22Rv1 (cell line): Measurements from ENCODE around the gene STOM.

Experiments
- H3K27ac ChIP-seq: fragments of 450-650 bp; 2 replicates; pipeline ENCODE4 v1.5.1; 2017
- ZFX ChIP-seq: fragments of 450-650 bp; IDR thresholded peaks from 2 replicates; pipeline ENCODE4 v1.6.1; 2017; ENCODE audit warnings: antibody characterized with exemption, borderline replicate concordance
- TF ChIP-seq, protein P1 (sequence below): fragments of 450-650 bp; IDR thresholded peaks from 2 replicates; pipeline ENCODE4 v1.5.1; 2017; ENCODE audit warnings: mild to moderate bottlenecking

The STOM gene

DNA sequence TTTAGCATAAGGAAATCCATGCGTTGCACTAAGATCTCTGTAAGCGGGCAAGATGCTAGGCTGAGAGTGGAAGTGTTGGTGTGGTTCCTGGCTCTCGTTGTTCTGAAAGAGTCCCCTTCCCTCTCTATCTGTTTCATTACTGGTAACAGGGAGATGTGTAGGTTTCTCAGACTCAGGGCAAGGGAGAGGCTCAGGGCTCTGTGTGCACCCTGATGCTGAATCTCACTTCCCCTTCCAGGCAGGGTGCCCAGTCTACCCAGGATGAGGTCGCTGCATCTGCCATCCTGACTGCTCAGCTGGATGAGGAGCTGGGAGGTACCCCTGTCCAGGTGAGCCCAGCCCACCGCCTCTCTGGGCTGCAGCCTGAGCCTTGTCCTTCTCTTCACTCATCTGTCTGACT lies 45.7 kb downstream of the STOM start:
- TF ChIP-seq, protein P1, sequence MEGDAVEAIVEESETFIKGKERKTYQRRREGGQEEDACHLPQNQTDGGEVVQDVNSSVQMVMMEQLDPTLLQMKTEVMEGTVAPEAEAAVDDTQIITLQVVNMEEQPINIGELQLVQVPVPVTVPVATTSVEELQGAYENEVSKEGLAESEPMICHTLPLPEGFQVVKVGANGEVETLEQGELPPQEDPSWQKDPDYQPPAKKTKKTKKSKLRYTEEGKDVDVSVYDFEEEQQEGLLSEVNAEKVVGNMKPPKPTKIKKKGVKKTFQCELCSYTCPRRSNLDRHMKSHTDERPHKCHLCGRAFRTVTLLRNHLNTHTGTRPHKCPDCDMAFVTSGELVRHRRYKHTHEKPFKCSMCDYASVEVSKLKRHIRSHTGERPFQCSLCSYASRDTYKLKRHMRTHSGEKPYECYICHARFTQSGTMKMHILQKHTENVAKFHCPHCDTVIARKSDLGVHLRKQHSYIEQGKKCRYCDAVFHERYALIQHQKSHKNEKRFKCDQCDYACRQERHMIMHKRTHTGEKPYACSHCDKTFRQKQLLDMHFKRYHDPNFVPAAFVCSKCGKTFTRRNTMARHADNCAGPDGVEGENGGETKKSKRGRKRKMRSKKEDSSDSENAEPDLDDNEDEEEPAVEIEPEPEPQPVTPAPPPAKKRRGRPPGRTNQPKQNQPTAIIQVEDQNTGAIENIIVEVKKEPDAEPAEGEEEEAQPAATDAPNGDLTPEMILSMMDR = no peak
- TF ChIP-seq ZFX = no peak
- H3K27ac ChIP-seq = no peak overlapping the region

DNA sequence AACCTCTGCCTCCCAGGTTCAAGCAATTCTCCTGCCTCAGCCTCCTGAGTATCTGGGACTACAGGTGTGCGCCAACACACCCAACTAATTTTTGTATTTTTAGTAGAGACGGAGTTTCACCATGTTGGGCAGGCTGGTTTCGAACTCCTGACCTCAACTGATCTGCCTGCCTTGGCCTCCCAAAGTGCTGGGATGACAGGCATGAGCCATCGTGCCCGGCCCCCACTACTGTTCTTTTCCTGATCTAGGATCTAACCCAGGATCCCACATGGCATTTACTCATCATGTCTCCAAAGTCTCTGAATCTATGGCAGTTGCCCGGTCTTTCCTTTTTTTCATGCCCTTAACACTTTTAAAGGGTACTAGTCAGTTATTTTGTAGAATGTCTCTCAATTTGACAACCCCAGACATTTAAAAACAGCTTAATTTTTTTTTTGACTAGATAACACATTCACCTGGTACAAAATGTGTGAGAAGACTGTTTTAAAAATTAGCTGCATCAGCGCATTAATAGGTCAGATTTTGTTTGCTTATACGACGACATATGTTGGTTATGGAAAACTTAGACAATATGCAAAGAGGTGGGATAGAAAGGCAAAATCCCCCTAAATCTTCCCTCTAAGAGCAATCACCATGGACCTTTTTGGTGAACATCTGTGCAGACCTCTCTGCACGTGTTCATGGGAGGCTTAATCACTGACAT lies 46.5 kb downstream of the STOM start:
- no peak overlapping the region for H3K27ac ChIP-seq
- TF ChIP-seq, protein P1 = no peak
- TF ChIP-seq ZFX = no peak

DNA sequence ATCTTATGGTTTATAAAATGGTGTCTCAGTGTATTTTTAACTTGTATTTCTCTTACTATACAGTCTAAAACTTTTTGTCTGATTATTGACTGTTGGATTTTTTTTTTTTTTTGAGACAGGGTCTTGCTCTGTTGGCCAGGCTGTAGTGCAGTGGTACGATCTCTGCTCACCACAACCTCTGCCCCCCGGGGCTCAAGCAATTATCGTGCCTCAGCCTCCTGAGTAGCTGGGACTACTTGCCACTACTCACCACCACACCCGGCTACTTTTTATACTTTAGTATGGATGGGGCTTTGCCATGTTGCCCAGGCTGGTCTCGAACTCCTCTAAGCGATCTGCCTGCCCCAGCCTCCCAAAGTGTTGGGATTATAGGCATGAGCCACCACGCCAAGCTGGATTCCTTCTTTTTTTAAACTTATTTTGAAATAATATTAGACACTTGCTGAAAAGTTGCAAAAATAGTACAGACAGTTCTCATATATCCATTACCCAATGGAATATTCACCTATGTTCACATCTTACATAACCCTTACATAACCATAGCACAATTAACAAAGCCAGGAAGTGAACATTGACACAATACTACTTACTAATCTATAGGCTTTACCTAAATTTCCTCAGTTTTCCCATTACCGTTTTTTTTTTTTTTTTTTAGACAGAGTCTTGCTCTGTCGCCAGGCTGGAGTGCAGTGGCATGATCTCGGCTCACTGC lies 47.2 kb downstream of the STOM start:
- peak overlapping the region; percentile 44 for H3K27ac ChIP-seq

DNA sequence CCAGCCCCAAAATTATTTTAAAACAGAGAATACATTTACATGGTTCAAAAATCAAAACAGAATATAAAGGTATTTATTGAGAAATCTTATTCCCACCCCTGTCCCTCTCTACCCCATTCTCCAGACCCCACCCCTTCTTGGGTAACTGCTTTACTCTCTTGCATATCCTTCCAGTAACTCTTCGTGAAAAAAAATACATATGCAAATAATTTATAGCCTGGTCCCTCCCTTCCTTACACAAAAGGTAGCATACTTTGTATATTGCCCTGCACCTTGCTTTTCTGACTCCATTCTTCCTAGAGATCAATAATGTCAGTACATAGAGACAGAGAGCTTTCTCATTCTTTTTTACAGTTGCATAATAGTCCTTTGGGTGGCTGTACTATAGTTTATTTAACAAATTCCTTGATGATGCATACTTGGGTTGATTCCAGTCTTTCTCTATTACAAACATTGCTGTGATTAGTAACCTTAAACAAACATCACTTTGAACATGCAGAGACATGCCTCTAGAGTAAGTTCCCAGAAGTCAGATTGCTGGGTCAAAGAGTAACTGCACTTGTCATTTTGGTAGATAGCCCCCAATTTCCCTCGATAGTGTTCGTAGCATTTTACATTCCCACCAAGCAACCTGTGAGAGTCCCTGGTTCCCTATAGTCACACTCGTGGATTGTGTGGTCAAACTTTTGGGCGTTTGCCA lies 47.9 kb downstream of the STOM start:
- TF ChIP-seq, protein P1 = no peak
- no peak for TF ChIP-seq ZFX
- H3K27ac ChIP-seq = peak overlapping the region; percentile 44

More for the DNA sequence above, 47.2 kb downstream of the STOM start:
- TF ChIP-seq ZFX = no peak
- TF ChIP-seq, protein P1 = no peak

DNA sequence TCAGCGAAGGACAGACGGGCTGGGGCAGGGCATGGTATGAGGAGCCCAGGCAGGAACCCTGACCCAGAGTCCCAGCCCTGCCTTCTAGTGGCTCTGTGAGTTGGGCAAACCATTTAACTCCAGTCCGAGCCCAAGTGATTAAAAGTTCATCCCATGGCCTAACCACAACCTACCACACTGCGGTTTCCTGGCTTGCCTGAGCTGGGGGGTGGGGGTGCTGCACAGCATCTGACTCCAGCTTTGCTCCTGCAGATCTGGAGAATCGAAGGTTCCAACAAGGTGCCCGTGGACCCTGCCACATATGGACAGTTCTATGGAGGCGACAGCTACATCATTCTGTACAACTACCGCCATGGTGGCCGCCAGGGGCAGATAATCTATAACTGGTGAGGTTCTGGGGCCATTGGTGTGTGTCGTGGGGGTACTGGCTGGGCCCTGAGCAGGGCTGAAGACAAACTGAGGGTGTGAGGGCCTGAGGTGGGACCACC lies 49.0 kb downstream of the STOM start:
- no peak overlapping the region for H3K27ac ChIP-seq

DNA sequence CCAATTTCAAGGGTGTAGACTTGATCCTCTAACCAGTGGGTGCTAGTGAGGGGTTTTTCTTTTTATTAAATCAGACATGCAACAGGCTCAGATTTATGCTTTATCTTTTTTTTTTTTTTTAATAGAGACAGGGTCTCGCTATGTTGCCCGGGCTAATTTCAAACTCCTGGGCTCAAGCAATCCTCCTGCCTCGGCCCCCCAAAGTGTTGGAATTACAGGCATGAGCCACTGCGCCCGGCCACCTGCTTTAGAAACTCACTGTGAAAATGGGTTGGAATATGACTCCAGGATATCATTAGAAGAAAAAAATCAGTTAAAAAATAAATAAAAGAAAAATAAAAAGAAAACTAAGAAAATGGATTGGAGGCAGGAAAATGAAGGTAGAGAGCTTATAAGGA lies 50.7 kb downstream of the STOM start:
- no peak for TF ChIP-seq ZFX
- TF ChIP-seq, protein P1 = no peak
- no peak overlapping the region for H3K27ac ChIP-seq

More for the DNA sequence above, 49.0 kb downstream of the STOM start:
- TF ChIP-seq ZFX = no peak
- TF ChIP-seq, protein P1 = no peak
